ENCODE results near the gene RNF217.
"Not testable (repeated sequence)": the region's sequence is repeated elsewhere in the genome, so short reads cannot be mapped to it uniquely, and the experiment has no call there.

RNF217 gene

DNA sequence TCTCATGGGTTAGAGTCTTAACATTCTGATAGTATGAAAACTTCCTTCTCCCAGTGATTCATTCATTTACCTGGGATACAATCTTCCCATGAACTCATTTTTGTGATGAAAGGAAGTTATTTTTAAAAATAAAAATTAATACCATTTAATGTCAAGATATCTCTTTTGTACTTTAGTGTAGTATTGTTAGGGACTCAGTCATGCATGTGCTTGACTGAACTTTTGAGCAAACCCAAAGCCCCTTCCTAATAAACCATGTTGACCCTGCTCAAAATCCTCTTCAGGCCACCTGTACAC, 52.4 kb downstream of the RNF217 start:
- no peak for DNase-seq (ENCODE audit: low read depth in 2 of 2)

DNA sequence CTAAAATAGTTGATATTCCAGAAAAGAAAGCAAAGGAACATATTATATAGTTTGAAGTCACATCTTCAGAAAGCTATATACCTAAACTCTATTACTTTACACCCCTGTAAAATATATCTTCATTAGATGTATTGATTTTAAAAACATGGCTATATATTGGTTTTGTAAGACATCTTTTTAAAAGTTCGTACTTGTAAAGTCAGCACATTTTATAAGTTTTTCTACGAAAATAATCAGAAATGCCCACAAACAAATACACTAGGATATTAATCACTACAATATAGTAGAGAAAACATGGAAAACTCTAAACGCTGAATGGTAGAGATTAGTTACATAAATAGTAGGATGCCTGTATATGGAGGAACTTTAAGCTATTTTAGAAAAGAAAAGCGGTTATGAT, 52.9 kb downstream of the RNF217 start:
- DNase-seq (ENCODE audit: low read depth in 2 of 2), result no peak

DNA sequence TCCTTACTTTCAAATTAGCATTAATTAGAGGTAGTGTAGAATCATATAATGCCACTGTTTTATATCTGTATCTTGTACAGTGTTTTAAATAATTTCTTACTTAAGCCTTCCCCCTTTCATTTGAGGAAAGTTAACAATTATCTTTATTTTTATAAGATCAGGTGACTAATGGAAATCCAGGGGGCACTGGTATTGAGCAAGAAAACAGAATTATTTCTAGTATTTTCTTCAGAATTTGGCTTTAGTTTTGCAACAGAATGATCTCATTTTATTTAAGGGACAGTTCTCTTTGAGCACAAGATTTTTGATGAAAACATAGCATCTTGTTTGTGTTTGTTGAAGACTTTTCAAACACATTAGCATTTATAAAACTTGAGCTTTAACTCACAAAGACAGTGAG, 55.9 kb downstream of the RNF217 start:
- no peak for DNase-seq (ENCODE audit: low read depth in 2 of 2)

- no peak for DNase-seq (ENCODE audit: low read depth in 2 of 2)
Observed at GRCh38 chr6:125019281-125019680, 57.0 kb downstream of the RNF217 start.

DNA sequence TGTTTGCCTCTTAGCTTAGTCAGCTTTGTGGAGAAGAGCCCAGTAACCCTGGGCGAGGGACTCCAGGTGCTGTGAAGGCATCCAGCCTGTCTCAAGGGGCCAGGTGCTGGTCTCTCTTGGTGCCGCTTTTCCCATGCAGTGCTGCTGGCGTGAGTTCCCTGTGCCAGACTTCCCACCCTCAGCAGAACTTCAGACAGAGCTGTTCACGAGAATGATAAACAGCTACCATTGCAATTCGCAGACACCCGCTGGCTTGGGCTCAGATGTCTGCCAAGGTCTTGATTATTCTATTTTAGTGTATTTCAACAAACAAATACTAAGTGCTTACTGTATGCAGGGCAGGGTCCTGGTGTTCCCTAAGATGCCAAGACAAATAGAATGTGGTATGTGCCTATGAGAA, 57.7 kb downstream of the RNF217 start:
- DNase-seq (ENCODE audit: low read depth in 2 of 2), result no peak

GRCh38 chr6:125020385-125020784, 58.1 kb downstream of the RNF217 start:
- DNase-seq (ENCODE audit: low read depth in 2 of 2), result no peak

DNA sequence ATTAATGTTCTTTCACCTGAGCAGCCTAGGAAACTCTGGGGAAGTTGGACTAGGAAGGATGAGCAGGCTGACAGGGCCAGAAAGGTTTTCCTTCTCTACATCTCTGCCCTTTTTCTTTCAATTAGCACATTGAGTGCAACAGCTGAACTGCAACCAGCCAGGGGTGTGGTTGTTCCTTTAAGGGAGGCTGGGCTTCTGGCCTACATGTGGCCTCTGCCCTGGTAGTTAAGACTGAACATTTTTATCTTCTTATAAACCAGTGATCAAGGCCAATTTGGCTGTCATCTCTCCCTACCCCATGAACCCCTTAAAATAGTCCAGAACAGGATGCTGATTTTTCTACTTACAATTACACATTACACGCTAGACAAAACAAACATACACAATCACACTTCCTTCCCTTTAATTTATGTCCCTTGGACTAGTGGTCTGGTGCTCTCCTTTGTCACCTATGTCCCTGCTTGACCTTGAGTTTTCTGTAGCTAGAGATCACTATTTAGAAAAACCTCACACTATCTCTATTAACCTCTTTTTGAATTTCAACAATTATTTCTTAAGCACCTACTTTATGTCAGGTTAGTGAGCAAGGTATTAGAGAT, 60.3 kb downstream of the RNF217 start:
- no peak for DNase-seq (ENCODE audit: low read depth in 2 of 2)

DNA sequence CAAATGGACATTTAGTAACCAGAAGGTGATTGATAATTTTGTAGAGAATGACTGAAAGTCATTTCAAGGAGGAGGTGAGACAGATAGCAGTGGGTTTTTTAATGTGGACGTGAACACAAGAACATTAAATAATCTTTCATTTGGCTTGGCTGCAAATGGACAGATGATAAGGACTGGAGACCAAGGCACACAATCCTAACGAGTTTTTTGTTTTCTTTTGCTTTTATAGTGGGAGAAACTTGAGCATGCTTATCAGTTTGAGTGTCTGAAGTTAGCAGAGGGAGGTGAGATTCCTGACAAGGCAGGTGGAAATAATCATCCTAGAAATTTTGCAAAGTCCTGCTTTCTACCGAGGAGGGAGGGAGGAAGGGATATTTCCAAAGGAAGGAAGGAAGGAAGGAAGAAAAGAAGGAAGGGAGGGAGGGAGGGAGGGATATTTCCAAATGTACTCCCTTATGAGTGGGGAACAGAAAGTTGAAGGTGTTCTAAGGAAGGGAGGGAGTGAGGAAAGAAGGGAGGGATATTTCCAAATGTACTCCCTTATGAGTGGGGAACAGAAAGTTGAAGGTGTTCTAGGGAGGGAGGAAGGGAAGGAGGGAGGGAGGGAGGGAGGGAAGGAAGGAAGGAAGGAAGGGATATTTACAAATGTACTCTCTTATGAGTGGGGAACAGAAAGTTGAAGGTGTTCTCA, 63.1 kb downstream of the RNF217 start:
- DNase-seq (ENCODE audit: low read depth in 2 of 2), result no peak

GRCh38 chr6:125027287-125027686, 65.0 kb downstream of the RNF217 start:
- DNase-seq (ENCODE audit: low read depth in 2 of 2), result no peak

DNA sequence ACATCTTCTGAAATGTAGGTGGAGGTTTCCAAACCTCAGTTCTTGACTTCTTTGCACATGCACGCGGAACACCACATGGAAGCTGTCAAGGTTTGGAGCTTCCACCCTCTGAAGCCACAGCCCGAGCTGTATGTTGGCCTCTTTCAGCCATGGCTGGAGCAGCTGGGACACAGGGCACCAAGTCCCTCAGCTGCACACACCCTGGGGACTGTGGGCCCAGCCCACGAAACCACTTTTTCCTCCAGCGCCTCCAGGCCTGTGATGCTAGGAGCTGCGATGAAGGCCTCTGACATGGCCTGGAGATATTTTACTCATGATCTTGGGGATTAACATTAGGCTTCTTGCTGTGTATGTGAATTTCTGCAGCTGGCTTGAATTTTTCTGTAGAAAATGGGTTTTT, 68.7 kb downstream of the RNF217 start:
- no peak for DNase-seq (ENCODE audit: low read depth in 2 of 2)

- DNase-seq (ENCODE audit: low read depth in 2 of 2), result no peak
Observed at GRCh38 chr6:125031385-125031784, 69.1 kb downstream of the RNF217 start.

DNA sequence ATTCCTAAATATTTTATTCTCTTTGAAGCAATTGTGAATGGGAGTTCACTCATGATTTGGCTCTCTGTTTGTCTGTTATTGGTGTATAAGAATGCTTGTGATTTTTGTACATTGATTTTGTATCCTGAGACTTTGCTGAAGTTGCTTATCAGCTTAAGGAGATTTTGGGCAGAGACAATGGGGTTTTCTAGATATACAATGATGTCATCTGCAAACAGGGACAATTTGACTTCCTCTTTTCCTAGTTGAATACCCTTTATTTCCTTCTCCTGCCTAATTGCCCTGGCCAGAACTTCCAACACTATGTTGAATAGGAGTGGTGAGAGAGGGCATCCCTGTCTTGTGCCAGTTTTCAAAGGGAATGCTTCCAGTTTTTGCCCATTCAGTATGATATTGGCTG, 72.7 kb downstream of the RNF217 start:
- DNase-seq (ENCODE audit: low read depth in 2 of 2), result not testable (repeated sequence)

DNA sequence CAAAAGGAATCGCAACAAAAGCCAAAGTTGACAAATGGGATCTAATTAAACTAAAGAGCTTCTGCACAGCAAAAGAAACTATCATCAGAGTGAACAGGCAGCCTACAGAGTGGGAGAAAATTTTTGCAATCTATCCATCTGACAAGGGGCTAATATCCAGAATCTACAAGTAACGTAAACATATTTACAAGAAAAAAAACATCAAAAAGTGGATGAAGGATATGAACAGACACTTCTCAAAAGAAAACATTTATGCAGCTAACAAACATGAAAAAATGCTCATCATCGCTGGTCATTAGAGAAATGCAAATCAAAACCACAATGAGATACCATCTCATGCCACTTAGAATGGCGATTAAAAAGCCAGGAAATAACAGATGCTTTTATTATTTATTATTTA, 74.2 kb downstream of the RNF217 start:
- not testable (repeated sequence) for DNase-seq (ENCODE audit: low read depth in 2 of 2)

GRCh38 chr6:125037827-125038226, 75.6 kb downstream of the RNF217 start:
- no peak for DNase-seq (ENCODE audit: low read depth in 2 of 2)

DNA sequence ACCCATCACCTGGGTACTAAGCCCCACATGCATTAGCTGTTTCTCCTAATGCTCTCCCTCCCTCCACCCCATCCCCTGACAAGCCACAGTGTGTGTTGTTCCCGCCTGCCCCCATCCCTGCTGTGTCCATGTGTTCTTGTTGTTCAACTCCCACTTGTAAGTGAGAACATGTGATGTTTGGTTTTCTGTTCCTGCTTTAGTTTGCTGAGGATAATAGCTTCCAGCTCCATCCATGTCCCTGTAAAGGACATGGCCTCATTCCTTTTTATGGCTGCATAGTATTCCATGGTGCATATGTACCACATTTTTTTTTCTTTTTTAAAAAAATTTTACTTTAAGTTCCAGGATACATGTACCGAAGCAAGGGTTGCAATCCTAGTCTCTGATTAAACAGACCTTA, 76.7 kb downstream of the RNF217 start:
- DNase-seq (ENCODE audit: low read depth in 2 of 2), result no peak

- no peak for DNase-seq (ENCODE audit: low read depth in 2 of 2)
Observed at GRCh38 chr6:125041740-125042459, 79.7 kb downstream of the RNF217 start.

DNA sequence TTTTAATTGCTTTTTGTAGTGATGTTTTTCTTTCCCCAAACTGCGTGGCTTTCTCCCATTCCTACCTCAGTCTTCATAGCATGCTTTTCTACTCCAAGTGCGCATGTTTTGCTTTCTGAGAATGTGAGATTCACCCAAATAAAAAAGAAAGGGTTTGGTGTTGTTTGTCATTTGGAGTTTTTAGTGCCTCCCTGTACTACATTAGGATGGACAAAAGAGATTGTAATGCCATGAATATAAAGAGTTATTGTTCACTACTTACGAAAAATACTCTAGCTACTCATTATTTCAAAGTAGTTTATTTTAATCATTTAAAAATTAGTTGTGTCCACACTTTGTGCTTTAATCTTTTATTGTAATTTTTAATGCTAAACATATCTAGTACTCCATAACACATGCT, 81.8 kb downstream of the RNF217 start:
- DNase-seq (ENCODE audit: low read depth in 2 of 2), result no peak

- DNase-seq (ENCODE audit: low read depth in 2 of 2), result no peak
Observed at GRCh38 chr6:125044667-125045066, 82.4 kb downstream of the RNF217 start.

DNA sequence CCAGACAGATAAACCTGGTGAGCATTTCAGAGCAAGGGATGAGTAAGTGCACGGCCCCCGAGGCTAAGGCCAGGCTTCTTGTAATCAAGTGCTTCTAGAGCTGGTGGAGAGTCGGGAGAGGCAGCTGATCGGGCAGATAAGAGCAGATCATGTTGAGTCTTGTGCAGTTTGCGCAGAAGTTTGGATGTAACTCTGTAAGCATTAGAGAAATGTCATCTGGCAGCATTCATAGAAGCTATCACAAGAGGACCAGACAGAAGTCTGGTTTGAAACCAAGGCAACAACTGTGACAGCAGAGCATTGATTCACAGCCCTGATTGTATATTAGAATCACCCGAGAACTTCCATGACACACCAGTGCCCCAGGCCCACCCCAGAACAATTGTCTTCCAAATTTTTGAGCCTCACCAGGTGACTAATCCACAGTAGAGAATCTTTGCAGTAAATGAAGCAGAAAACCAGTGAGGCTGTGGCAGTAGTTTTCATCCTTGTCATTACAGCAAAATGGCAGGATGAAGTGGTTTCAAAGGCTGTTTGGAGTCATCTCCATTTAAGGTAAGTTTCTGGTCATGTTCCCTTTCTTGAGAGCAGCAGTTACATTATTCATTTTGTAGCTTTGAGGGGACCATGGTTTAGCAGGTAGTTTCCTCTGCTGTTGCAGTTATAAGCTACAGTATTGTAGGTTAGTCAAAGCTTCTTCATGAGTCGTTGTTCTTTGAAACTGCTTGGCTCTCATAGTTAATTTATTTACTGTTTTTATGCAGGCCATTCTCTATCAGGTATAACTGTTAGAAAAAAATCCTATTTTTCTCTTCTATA, 84.1 kb downstream of the RNF217 start:
- DNase-seq (ENCODE audit: low read depth in 2 of 2), result no peak

DNA sequence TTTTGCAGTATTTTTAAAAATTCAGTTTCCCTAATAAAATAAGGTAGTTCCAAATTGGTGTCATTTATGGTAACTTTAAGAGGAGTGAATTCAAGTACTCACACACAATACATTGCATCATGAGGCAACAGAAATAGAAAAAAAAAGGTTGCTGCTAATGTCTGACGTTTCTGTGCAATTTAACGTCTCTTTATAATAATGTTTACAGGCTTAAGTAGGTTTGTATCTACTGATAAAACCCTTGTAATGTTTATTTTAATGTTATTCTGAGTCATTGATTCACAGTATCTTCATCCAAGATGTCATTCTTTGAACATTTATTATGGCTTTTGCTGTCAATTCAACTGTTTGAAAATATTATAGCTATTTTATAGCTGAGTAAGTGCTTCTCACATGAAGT, 86.0 kb downstream of the RNF217 start:
- DNase-seq (ENCODE audit: low read depth in 2 of 2), result no peak

GRCh38 chr6:125050663-125051318, 88.6 kb downstream of the RNF217 start:
- DNase-seq (ENCODE audit: low read depth in 2 of 2), result no peak

DNA sequence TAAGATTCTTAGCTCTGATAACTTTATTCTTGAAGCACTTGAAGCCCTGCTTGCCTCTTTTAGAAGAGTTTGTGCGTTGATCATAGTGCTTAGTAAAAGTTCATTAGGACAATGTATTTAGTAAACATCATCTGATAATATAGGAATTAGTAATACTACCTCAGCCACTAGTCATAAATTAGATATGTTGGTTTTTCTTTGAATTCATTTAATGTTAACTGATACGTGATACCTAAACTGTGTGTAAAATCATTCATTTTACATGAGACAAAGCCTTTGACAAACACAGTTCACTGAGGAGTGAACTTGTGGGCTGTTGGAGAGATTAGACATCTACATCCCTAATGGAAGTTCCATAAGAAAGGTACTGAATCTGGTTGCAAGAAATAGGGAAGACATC, 91.6 kb downstream of the RNF217 start:
- DNase-seq (ENCODE audit: low read depth in 2 of 2), result no peak
